GM19025 (cell line): ENCODE results near the gene NOPCHAP1.
"Not testable (repeated sequence)": the region's sequence is repeated elsewhere in the genome, so short reads cannot be mapped to it uniquely, and the experiment has no call there.

Experiments used
- ATAC-seq: cut with Tn5 transposase; IDR thresholded peaks from one replicate; pipeline ENCODE4 v1.9.1; 2021; ENCODE audit warnings: mild to moderate bottlenecking, low read depth, moderate library complexity; ENCODE audit not compliant: unreplicated experiment

Gene NOPCHAP1, protein sequence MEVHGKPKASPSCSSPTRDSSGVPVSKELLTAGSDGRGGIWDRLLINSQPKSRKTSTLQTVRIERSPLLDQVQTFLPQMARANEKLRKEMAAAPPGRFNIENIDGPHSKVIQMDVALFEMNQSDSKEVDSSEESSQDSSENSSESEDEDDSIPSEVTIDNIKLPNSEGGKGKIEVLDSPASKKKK

DNA sequence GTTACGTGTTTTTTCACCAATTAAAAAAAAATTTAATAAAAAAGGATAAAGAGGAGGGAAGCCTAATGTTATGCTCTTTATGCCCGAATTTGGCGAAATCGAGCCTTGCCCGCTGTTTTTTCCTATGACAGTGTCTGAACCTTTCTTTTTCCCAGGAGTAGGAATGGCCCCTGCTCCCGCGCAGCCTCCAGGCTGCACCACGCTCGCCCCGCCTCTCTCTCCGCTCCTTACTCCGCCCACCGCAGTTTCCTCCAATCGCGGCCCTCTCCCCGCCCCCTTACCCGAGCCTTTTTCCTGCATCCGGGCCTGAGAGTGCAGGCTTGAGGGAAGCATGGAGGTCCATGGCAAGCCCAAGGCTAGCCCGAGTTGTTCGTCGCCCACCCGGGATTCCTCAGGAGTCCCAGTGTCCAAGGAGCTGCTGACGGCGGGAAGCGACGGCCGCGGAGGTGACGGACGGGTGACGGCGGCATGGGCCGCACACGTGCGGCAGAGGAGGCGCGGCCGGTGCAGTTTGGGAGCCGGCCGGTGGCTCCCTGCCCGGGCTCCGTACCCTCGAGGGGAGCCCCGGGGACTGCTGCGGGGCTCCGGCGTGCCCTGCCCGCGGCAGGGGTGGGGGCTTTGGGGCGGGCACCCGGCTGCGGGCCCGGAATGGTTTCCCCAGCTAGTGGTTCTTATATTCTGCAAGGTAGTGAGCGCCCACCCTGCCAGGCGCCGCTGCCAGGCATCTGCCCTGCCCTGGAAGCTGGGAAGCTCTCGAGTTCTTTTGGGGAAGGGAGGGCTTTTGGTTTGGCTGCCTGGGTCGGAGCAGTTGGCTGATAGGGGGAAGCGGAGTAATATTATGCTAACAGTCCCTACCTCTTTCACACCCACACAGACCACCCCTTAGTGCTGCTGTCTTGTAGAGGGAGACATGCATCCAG is at the start of gene NOPCHAP1:
NOPCHAP1 (plus strand) TSS at position 295 of the 920 bp plus-strand sequence; CDS start at position 332, 37 bp downstream.
- ATAC-seq, result peak; percentile 97

DNA sequence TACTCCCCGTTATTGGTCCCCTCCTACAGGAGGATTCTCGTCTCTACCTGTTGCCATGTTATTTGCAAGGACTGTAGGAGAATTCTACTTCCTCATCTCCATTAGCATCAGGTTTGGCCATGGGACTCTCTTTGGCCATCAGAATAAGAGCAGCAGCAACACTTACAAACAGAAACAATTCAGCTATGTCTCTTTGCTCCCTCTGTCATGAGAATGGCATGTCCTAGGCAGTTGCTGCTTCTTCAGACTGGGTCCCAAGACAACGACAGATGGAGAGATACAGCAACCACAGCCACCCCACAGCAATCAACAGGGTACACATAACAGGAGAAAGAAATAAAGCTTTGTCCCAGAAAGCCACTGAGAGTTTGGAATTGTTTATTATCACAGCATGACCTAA is 47.7 kb upstream of the NOPCHAP1 start:
- ATAC-seq, result no peak

DNA sequence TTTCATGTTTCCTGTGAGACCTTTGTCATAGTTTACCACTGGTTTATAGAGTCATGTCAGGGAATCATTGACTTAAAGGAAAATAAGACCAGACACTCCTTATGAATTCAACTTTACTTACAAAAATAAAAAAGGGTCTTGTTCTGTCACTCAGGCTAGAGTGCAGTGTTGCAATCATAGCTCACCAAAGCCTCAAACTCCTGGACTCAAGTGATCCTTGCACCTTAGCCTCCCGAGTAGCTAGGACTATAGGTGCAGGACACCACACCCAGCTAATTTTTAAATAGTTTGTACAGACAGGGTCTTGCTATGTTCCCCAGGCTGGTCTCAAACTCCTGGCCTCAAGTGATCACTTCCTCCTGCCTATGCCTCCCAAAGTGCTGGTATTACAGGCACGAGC is 47.0 kb upstream of the NOPCHAP1 start:
- ATAC-seq, result no peak

DNA sequence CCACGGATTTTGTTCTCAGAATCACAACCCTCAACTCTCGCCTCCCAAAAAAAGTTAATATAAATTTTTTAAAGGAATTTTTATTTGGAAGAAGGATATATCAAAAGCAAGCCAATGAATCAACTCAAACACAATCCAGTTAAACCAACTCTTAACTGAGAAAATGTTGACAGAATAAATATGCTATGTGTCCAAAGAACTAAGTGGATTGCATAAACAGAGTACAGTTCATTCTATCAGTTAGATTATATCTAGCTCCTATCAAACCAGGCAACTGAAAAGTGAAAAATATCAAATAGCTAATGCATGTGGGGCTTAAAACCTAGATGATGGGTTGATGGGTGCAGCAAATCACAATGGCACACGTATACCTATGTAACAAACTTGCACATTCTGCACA is 44.7 kb upstream of the NOPCHAP1 start:
- no peak for ATAC-seq

DNA sequence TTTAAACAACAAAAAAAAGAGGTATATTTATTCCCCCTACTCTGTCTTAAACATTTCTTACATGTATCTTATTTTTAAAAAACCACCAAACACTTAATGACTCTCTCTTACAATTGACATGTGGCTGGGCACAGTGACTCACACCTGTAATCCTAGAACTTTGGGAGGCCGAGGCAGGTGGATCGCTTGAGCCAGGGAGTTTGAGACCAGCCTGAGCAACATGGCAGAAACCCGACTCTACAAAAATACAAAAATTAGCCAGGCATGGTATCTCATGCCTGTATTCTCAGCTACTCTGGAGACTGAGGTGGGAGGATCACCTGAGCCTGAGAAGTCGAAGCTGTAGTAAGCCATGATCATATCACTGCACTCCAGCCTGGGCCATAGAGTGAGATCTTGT is 44.0 kb upstream of the NOPCHAP1 start:
- ATAC-seq, result no peak

DNA sequence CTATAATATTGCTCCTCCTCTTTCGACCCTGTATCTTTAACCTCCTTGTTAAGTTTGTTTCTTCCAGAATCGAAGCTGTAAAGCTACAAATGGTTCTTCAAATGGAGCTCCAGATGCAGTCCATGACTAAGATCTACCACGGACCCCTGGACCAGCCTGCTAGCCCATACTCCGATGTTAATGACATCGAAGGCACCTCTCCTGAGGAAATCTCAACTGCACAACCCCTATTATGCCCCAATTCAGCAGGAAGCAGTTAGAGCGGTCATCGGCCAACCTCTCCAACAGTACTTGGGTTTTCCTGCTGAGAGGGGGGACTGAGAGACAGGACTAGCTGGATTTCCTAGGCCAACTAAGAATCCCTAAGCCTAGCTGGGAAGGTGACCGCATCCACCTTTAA is 42.7 kb upstream of the NOPCHAP1 start:
- not testable (repeated sequence) for ATAC-seq

DNA sequence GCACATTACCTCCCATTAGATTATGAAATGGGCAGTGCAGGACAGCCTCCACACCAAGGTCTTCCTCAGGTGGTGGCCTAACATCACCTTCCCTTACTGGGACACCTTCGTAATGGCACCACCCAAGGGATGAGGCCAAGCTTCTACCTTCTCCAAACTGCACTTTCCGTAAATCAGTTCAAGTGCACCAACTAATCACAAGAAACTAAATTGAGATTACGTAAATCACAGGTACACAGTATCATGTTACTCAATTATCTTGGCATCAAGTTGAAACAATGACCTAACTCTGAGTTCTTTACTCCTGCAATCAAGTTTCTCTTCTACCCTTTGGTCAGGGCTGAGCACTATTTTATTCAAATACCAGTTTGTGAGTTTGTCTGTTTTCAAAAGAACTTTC is 41.9 kb upstream of the NOPCHAP1 start:
- no peak for ATAC-seq

DNA sequence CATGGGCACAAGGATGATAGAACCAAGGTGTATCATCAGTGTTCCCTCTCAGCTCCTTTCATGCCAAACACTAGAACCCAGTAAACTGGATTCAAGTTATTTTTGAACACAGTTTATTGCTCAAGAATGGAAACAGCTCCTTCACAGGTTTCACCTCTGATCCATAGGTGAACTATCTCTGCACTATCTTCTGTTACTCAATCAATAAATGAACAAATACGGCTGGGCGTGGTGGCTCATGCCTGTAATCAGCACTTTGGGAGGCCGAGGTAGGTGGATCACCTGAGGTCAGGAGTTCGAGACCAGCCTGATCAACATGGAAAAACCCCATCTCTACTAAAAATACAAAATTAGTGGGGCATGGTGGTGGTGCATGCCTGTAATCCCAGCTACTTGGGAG is 37.4 kb upstream of the NOPCHAP1 start:
- ATAC-seq, result not testable (repeated sequence)

DNA sequence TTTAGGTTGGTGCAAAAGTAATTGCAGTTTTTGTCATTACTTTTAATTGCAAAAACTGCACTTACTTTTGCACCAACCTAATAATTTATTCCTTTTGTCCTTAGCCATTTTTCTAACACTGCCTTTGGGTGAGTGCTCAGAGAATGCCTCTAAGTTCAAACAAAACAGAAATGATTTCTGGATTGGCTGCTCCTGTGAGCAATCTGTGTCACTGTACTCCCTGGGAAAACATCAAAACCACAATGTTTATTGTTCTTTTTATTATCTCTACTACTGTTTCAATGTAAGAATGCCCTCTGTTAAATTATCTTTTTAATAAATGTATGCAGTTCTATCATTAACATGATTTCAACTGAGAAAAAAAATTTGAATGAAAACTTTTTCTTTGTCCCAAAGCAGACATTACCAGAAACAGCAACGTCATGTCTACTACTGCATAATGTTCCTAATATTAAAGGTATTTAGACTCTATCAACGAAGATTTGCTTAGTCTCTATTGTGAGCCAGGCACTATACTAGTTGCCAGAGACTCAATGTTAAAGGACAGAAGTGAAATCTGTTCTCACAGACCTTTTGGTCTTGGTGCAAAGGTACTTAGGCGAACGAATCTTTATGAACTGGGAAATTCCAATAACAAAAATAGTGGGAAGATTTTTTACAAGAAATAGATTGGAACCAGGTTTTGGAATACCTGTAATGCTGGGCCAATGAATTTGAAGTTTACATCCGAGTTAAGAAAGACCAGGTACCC is 34.2 kb upstream of the NOPCHAP1 start:
- ATAC-seq, result no peak

DNA sequence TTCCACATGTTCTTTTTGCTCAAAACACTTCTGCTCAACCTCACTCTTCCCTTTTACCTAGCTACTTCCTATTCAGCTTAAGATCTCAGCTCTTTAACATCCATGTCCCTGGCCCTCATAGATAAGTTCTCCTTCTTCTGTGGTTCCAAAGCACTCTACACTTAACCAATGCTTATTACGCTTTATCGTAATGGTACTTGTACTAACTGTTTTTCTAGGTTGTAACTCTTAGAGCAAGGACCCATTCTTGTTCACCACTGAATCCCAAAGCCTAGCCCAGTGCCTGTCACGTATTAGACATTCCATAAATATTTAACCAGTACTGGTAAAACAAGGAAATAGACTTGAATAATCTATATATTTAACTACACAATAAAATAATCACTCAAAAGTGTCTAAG is 33.3 kb upstream of the NOPCHAP1 start:
- no peak for ATAC-seq

DNA sequence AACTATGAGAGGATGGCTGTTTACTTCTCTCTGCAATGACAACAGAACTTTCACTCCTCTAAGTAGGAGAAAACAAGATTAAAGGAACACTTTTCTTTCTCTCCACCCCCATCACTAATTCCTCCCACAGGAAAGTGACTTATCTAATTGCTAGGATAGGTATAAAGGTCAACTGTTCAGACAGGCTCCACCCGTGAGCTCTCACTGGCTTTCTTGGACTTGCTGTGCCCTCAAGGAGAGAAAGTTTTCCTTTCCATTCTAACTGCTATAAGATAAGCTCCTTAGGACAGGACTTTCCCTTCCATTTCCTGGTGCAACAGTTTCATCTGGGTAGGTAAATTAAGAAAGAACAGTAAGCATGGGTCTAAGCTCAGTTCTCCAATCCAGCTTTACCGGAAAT is 32.8 kb upstream of the NOPCHAP1 start:
- no peak for ATAC-seq

DNA sequence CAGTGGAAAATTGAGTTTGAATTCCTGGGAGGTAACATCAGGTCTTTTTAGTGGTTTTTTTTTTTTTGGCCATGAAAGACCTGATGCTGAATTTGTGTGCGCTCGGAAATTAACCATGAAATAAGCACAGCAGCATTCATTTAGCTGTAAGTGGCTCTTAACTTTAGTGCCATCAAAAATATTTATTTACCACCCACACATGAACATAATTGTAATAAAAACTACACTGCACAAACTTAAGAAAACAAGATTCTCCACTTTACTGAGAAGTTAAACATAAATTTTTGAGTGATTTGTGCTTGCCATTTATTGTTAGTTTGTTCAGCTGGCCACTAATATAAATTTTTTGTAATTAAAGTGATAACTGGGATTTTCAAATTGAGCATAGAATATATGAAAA is 30.4 kb upstream of the NOPCHAP1 start:
- no peak for ATAC-seq

DNA sequence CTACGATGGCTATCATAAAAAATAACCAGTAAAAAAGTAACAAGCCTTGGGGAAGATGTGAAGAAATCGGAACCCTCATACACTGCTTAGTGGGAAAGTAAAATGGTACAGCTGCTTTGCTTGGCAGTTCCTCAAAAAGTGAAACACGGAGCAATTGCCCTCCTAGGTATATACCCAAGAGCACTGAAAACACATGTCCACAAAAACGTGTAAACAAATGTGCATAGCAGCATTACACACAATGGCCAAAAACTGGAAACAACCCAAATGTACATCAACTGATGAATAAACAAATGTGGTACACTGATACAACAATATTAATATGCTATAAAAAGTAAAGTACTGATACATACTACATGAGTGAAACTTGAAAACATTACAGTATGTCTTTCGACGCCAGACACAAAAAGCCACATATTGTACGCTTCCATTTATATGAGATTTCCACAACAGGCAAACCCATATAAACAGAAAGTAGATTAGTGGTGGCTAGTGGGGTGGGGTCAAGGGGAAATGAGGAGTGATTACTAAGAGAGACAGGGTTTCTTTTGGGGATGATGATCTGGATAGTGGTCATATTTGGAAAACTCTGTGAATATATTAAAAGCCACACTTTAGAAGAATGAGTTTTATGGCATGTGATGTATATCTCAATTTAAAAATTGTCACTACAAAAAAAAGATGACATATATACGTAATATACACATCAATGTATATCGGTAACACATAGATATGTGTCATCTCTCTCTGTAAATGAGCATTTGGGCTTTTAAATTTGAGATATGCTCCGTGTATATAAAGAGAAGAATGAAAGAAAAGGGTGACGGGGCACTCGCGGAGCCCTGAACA is 29.0 kb upstream of the NOPCHAP1 start:
- ATAC-seq, result no peak

DNA sequence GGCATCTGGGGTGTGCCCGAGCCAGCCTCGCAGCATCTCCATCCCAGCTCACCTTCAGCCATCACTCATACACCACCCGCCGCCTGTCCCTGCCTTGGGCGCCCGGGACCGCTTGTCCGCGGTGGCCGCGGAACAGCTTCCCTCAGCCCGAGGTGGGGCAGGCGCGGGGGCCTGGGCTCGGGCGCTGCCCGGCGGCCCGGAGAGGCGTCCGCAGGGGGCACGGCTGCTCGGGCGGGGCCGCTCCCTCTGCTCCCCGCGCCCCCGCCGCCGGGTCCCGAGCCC is 28.5 kb upstream of the NOPCHAP1 start:
- ATAC-seq, result peak; percentile 26

DNA sequence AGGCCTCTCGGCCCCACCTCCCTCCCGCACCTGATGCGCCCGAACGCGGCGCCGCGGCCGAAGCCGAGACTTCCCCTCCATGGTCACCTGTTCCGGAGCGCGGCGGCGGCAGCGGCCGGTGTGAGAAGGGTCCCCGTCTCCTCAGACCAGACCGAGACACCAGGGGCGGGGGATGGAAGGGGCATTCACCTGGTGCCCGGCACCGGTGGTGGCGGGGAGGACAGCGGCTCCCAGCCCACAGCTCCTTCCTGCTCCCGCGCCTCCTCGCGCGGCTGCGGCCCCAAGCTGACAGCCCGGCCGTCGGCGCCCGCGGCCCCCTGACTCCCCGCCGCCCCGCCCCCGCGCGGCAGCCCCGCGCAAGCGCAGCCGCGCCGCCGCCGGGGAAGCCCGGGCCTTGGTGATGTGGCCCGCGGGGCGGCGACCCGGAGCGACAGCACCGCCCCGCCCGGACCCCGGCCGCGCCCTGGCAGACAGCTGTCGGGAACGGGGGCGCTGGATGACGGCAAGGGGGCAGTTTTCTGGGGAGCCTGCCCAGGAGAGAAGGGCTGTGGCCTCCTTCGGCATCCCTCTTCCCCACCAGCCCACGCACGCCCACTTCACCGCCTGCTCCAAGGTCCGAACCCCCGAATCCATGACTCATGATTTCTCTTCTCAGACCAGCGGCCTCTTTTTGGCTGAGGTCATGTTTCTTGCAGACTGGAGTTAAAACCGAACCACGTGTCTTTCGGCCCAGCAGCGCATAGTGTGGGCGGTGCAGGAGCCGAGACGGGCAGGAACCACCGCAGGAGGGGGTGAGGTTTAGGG is 27.9 kb upstream of the NOPCHAP1 start, which contains the start of gene SLC41A2:
SLC41A2 (minus strand) TSS at position 290 of the 804 bp plus-strand sequence. CDS start 29,763 bp downstream, outside the sequence.
- ATAC-seq, result peak; percentile 72

DNA sequence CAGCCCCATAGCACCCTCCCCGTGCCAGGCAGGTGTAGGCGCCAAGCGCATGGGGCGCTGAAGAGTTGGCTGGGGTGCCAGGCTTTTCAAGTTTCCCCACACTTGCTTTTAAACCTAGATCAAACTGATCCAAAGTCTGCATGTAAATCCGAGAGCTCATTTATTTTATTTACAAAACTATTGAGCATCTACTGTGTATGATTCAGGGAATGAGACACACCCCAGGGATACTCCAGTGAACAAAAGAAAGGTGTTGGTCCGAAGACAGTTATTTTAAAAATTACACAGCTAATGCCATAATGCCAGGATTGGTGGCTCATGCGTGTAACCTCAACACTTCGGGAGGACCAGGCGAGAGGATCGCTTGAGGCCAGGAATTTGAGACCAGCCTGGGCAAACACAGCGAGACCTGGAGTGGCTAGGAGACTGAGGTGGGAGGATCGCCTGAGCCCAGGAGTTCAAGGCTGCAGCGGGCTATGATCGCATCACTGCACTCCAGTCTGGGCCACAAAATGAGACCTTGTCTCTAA is 27.2 kb upstream of the NOPCHAP1 start:
- no peak for ATAC-seq

DNA sequence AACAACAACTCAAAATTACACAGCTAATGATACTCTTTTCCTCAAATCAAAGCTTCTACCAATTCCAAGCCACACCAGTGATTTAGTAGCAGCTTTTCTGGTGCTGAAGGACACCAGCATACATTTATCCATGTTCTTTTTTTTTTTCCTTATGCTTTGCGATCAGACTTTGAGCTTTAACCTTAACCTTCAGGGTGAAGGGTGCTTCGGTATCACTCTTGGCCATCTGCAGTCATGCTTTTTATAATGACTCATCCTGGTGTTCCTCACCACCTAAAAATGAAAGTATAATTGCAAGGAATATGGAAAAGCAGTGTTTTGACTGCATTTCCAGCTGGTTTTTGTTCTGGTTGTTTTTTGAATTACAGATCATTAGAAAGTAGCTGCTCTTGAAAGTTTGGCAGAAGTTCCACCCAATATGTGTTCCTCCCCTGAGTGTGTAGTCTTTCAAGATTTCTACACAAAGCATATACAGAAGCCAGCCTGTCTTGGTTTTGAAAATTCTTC is 26.7 kb upstream of the NOPCHAP1 start:
- ATAC-seq, result no peak

DNA sequence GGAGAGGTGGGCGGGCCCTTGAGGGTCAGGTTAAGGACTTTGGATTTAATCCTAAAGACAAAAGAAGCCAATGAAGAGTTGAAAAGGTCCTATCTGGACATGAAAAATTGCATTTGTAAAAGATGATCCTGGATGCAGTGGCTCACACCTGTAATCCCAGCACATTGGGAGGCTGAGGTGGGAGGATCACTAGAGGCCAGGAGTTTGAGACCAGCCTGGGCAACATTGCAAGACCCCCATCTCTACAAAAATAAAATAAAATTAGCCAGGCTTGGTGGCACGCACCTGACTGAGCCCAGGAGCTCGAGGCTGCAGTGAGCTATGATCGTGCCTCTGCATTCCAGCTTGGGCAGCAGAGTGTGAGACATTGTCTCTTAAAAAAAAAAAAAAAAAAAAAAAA is 25.7 kb upstream of the NOPCHAP1 start:
- no peak for ATAC-seq

DNA sequence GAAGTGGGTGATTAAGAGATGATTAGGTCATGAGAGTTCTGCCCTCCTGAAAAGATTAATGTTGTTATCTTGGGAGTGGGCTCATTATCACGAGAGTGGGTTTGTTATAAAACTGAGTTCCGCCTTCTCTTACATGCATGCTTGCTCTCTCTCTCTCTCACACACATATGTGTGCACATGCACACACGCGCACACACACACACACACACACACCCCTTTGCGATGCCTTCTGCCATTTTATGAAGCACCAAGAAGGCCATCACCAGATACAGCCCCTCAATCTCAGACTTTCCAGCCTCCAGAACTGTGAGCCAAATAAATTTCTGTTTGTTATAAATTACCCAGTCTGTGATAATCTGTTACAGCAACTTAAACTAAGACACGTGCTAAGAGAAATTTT is 22.4 kb upstream of the NOPCHAP1 start:
- ATAC-seq, result no peak
